ENCODE measurements around the gene ADAMTS16. TPM values are rescaled to one million over a fixed set of nuclear protein-coding genes. Genes with fewer than 3 reads are reported as not detected.

Gene ADAMTS16
- total RNA-seq, 2 donors from 2014 or later = not detected

DNA sequence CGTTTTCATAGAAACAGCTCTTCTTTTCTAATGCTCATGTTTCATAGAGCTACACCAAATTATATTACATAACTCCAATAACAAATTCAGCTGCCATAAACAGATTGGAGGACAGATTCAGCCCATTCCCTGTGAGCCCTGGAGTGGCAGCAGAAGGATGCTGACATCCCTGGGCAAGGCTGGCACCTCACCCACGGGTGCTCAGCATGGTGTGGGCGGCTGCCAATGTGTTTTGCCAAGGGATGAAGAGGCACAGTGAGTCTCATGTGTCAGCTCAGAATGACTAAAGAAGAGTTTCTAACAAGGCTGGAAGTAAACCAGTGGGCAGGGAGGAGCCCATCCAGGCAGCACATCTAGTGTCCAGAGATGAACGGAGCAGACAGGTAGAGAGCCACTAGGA, 155.2 kb downstream of the ADAMTS16 start:
- Mint-ChIP-seq H3K36me3 (ENCODE audit: insufficient read depth in 2 of 2) (peaks cover 2% of the 10 kb centered on the region in 2 donors), H3K4me3 (no peak overlapping the region), H3K9me3 (peaks cover 8 to 9% of the 10 kb centered on the region in 2 donors), H3K4me1 (ENCODE audit: low read depth) (no peaks in the 10 kb centered on the region), H3K27me3 (ENCODE audit: low read depth) (no peaks in the 10 kb centered on the region), H3K27ac (no peak overlapping the region)
- DNase-seq (no peak), ATAC-seq (replicated peaks in 1 of 2) (no peak)

DNA sequence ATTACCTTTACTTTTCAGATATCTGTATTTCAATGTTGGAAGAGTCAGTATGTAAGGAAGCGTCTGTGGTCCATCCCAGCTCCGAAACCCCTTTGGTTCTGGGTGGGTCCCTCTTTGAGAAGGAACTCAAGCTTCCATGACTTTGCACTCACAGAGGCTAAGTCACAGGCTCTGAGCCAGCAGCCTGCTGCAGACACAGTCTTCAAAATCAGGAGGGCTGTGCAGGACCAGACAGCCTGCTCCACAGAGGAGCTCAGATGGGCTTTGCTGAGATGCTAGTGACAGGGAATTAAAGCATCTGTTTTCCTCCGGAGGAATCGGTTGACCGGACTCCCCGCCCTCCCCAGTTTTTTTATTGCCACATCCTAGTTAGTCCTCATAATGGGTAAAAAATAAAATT, 155.9 kb downstream of the ADAMTS16 start:
- Mint-ChIP-seq H3K36me3 (ENCODE audit: insufficient read depth in 2 of 2) (peaks cover 2% of the 10 kb centered on the region in 2 donors), H3K9me3 (peaks cover 8 to 9% of the 10 kb centered on the region in 2 donors), H3K27ac (no peak overlapping the region), H3K27me3 (ENCODE audit: low read depth) (no peaks in the 10 kb centered on the region), H3K4me3 (no peak overlapping the region), H3K4me1 (ENCODE audit: low read depth) (no peaks in the 10 kb centered on the region)
- DNase-seq = no peak
- no peak for ATAC-seq (replicated peaks in 1 of 2)

- H3K36me3 Mint-ChIP-seq (ENCODE audit: insufficient read depth in 2 of 2) = peaks cover 2% of the 10 kb centered on the region in 2 donors
- no peak for DNase-seq
- no peak for ATAC-seq (replicated peaks in 1 of 2)
- no peaks in the 10 kb centered on the region for H3K4me1 Mint-ChIP-seq (ENCODE audit: low read depth)
- H3K4me3 Mint-ChIP-seq = no peak overlapping the region
- H3K27me3 Mint-ChIP-seq (ENCODE audit: low read depth) = no peaks in the 10 kb centered on the region
- H3K27ac Mint-ChIP-seq = no peak overlapping the region
- H3K9me3 Mint-ChIP-seq = peaks cover 9 to 12% of the 10 kb centered on the region in 2 donors
Observed at GRCh38 chr5:5297432-5298067, 157.4 kb downstream of the ADAMTS16 start.

DNA sequence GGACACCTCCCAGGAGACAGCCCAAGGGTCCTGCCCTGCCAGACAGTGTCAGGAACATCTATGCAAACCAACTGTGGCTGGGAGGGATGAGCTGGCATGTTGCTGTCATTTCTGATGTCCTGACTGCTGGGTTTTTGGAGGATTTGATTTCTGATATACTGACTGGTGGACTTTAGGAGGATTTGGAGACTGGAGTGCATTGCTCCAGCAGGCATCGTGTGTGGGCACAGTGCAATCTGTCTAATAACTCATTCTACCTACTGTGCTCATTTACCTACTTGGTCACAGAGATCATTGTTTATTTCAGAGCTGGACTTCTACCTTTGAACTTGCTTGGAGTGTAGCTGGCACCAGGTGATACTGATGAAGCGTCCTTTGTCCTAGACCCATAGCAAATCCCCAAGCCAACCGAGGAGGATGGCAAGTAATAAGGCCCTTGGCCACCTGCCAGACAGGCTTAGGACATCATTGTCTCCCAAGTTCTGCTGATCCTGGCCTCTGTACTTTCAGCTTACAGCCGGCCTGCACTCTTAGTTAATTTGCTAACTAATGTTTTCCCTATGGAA, 158.0 kb downstream of the ADAMTS16 start:
- DNase-seq = no peak
- Mint-ChIP-seq H3K36me3 (ENCODE audit: insufficient read depth in 2 of 2) (peaks cover 2% of the 10 kb centered on the region in 2 donors), H3K27me3 (ENCODE audit: low read depth) (no peaks in the 10 kb centered on the region), H3K9me3 (peaks cover 9 to 11% of the 10 kb centered on the region in 2 donors), H3K27ac (no peak overlapping the region), H3K4me3 (no peak overlapping the region), H3K4me1 (ENCODE audit: low read depth) (no peaks in the 10 kb centered on the region)
- no peak for ATAC-seq (replicated peaks in 1 of 2)

DNA sequence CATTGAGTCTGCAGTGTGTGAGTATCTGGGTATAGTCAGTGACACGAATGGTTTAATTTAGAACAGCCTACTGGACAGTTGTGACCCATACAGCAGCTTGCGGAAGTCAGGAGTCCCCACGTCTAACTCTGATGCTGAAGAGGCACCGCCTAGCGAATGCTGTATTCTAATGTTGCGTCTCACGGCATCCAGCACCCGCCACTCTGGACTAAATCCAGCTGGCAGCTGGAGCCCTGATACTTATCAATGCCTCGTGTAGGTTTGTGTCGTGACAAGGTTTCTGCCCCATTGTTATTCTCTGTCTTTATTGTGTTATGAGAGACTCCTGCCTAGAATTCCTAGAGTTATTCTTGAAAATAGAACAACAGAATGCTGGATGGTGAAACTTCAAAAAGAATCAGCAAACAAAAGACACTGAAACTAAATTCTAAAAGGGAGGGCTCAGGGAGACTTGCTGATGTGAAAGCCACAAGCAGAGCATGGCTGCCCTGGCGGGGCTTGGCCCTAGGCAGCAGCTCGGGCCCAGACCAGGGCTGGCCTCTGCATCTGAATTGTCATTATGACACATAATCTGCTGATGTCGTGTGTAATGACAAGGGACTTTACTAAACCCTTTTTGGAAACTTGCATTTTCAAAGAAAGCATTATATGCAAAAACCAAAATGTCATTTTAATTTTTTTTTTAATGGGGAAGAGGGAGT, 158.9 kb downstream of the ADAMTS16 start:
- Mint-ChIP-seq H3K9me3 (peaks cover 11 to 12% of the 10 kb centered on the region in 2 donors), H3K27me3 (ENCODE audit: low read depth) (no peaks in the 10 kb centered on the region), H3K4me3 (no peak overlapping the region), H3K27ac (no peak overlapping the region), H3K4me1 (ENCODE audit: low read depth) (no peaks in the 10 kb centered on the region), H3K36me3 (ENCODE audit: insufficient read depth in 2 of 2) (peaks cover 2% of the 10 kb centered on the region in 2 donors)
- DNase-seq (no peak), ATAC-seq (replicated peaks in 1 of 2) (no peak)

DNA sequence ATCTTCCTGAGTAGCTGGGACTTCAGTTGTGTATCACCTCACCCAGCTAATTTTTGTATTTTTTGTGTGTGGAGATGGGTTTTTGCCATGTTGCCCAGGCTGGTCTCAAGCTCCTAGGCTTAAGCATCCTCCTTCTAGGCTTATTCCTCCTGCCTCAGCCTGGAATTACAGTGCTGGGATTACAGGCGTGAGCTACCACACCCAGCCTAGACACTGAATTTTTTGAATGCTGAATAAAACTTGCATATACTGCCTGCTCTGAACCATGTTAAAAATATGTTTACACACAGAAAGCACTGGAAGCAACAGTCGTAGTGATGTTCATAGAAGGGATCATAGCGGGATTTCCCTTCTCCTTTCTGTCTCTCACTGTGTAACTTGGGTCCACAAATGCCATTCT, 161.0 kb downstream of the ADAMTS16 start:
- Mint-ChIP-seq H3K27me3 (ENCODE audit: low read depth) (no peaks in the 10 kb centered on the region), H3K4me3 (no peak overlapping the region), H3K36me3 (ENCODE audit: insufficient read depth in 2 of 2) (peaks cover 2% of the 10 kb centered on the region in 2 donors), H3K9me3 (peaks cover 12% of the 10 kb centered on the region in 2 donors), H3K4me1 (ENCODE audit: low read depth) (no peaks in the 10 kb centered on the region), H3K27ac (no peak overlapping the region)
- DNase-seq = no peak
- no peak for ATAC-seq (replicated peaks in 1 of 2)

GRCh38 chr5:5302201-5302600, 162.1 kb downstream of the ADAMTS16 start:
- no peak for DNase-seq
- Mint-ChIP-seq H3K36me3 (ENCODE audit: insufficient read depth in 2 of 2) (peaks cover 2% of the 10 kb centered on the region in 2 donors), H3K4me3 (no peak overlapping the region), H3K27ac (no peak overlapping the region), H3K27me3 (ENCODE audit: low read depth) (no peaks in the 10 kb centered on the region), H3K9me3 (peaks cover 10 to 12% of the 10 kb centered on the region in 2 donors), H3K4me1 (ENCODE audit: low read depth) (no peaks in the 10 kb centered on the region)
- ATAC-seq (replicated peaks in 1 of 2) = no peak

DNA sequence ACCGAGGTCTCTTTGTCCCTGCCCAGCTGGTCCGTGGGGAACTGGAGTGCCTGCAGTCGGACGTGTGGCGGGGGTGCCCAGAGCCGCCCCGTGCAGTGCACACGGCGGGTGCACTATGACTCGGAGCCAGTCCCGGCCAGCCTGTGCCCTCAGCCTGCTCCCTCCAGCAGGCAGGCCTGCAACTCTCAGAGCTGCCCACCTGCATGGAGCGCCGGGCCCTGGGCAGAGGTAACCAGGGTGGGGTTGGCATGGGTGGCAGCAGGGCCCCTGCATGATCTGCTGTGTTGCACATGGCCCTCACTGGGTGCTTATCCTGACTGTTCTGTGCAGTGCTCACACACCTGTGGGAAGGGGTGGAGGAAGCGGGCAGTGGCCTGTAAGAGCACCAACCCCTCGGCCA, 163.1 kb downstream of the ADAMTS16 start:
- H3K9me3 Mint-ChIP-seq = peaks cover 10 to 12% of the 10 kb centered on the region in 2 donors

DNA sequence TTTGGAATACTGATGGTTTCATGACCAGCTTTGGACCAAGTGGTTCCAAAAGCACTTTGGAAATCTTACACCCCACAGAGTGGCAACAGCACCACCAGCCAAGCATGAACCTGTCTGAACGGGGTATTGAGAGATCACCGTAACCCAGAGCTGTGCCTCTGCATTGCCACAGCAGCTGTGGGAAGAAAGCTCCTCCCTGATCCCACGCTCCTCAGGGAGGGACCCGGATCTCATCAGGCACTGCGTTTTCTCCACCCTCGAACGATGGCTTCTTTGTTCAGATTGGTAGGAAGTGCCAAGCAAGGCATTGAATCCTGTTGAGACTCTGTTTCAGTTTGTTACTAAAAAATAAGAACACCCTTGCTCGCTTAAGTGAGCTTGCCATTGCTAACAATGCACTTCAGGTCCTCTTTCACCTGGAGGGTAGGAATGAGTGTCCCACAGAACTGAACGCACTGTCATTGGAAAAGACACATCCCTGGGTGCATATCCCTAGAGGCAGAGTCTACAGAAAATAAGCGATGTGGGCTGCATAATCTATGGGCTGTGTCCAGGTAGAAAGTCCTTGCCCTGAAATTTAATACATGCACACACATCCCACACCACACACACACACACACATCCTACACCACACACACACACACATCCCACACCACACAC, 164.4 kb downstream of the ADAMTS16 start:
- Mint-ChIP-seq H3K36me3 (ENCODE audit: insufficient read depth in 2 of 2) (peaks cover 0 to 2% of the 10 kb centered on the region in 2 donors), H3K27ac (no peak overlapping the region), H3K27me3 (ENCODE audit: low read depth) (no peaks in the 10 kb centered on the region), H3K9me3 (peaks cover 10% of the 10 kb centered on the region in 2 donors), H3K4me1 (ENCODE audit: low read depth) (no peaks in the 10 kb centered on the region), H3K4me3 (no peak overlapping the region)
- ATAC-seq (replicated peaks in 1 of 2) (no peak), DNase-seq (no peak)

More for the DNA sequence above, 163.1 kb downstream of the ADAMTS16 start:
- no peak overlapping the region for H3K27ac Mint-ChIP-seq
- no peak for ATAC-seq (replicated peaks in 1 of 2)
- no peak overlapping the region for H3K4me3 Mint-ChIP-seq
- no peaks in the 10 kb centered on the region for H3K4me1 Mint-ChIP-seq (ENCODE audit: low read depth)
- DNase-seq = no peak
- H3K27me3 Mint-ChIP-seq (ENCODE audit: low read depth) = no peaks in the 10 kb centered on the region
- peaks cover 2% of the 10 kb centered on the region in 2 donors for H3K36me3 Mint-ChIP-seq (ENCODE audit: insufficient read depth in 2 of 2)

DNA sequence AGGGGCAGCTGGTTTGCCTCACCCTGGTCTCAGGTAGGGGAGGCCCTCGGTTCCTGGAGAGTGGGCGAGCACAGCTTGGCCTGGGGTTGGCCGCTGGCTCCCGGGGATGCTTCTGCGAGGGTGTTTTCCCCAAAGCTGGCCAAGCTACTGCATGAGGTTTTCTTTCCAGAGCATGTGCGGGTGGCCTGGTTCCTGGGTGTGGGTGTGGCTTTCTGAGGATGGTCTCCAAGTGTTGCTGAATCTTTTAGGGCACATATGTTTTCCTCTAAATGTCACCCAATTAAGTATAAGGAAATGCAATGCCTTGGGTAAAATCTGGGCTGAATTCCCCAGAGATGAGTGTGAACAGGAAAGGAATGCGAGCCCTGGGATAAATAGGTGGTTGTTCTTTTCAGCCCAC, 166.6 kb downstream of the ADAMTS16 start:
- Mint-ChIP-seq H3K36me3 (ENCODE audit: insufficient read depth in 2 of 2) (no peaks in the 10 kb centered on the region), H3K4me1 (ENCODE audit: low read depth) (no peaks in the 10 kb centered on the region), H3K27me3 (ENCODE audit: low read depth) (no peaks in the 10 kb centered on the region), H3K9me3 (peaks cover 7 to 10% of the 10 kb centered on the region in 2 donors), H3K27ac (no peak overlapping the region), H3K4me3 (no peak overlapping the region)
- ATAC-seq (replicated peaks in 1 of 2) = no peak
- no peak for DNase-seq

GRCh38 chr5:5308319-5308718, 168.2 kb downstream of the ADAMTS16 start:
- H3K36me3 Mint-ChIP-seq (ENCODE audit: insufficient read depth in 2 of 2) = no peaks in the 10 kb centered on the region
- H3K4me1 Mint-ChIP-seq (ENCODE audit: low read depth) = no peaks in the 10 kb centered on the region
- DNase-seq (no peak), ATAC-seq (replicated peaks in 1 of 2) (no peak)
- no peaks in the 10 kb centered on the region for H3K27me3 Mint-ChIP-seq (ENCODE audit: low read depth)
- no peak overlapping the region for H3K4me3 Mint-ChIP-seq
- H3K27ac Mint-ChIP-seq = no peak overlapping the region
- peaks cover 5% of the 10 kb centered on the region in 2 donors for H3K9me3 Mint-ChIP-seq

- DNase-seq (no peak), ATAC-seq (replicated peaks in 1 of 2) (no peak)
- H3K9me3 Mint-ChIP-seq = peaks cover 2 to 5% of the 10 kb centered on the region in 2 donors
- no peaks in the 10 kb centered on the region for H3K27me3 Mint-ChIP-seq (ENCODE audit: low read depth)
- no peak overlapping the region for H3K27ac Mint-ChIP-seq
- H3K4me3 Mint-ChIP-seq = no peak overlapping the region
- no peaks in the 10 kb centered on the region for H3K4me1 Mint-ChIP-seq (ENCODE audit: low read depth)
- H3K36me3 Mint-ChIP-seq (ENCODE audit: insufficient read depth in 2 of 2) = no peaks in the 10 kb centered on the region
Observed at GRCh38 chr5:5309645-5310044, 169.5 kb downstream of the ADAMTS16 start.

- H3K27me3 Mint-ChIP-seq (ENCODE audit: low read depth) = no peaks in the 10 kb centered on the region
- ATAC-seq (replicated peaks in 1 of 2) = no peak
- no peak overlapping the region for H3K4me3 Mint-ChIP-seq
- H3K9me3 Mint-ChIP-seq = no peaks in the 10 kb centered on the region
- no peak for DNase-seq
- no peak overlapping the region for H3K27ac Mint-ChIP-seq
- H3K36me3 Mint-ChIP-seq (ENCODE audit: insufficient read depth in 2 of 2) = peaks cover 0 to 1% of the 10 kb centered on the region in 2 donors
- H3K4me1 Mint-ChIP-seq (ENCODE audit: low read depth) = no peaks in the 10 kb centered on the region
Observed at GRCh38 chr5:5313101-5313635, 173.0 kb downstream of the ADAMTS16 start.

All from activated T-cell treated with anti-CD3 and anti-CD28 coated beads, Interleukin-2, amount 50 U/mL, for 72 hours (primary cell).